Naive thymus-derived CD4-positive, alpha-beta T cell (primary cell): ENCODE data around the gene IFI6. TPM values are rescaled to one million over a fixed set of nuclear protein-coding genes. Genes with fewer than 3 reads are reported as not detected.

Source experiments
- ATAC-seq: fragments of 150-1000 bp; cut with Tn5 transposase; 2 replicates; pipeline ENCODE4 v1.10.0; 2021; ENCODE audit warnings: mild to moderate bottlenecking, moderate library complexity
- CTCF ChIA-PET: fragments of 350-600 bp; sonication (Branson Sonifier 250); formaldehyde crosslinking; loops from one replicate; lab custom pipeline; 2021; ENCODE audit warnings: antibody characterized with exemption; lab: Charles Lee
- POLR2A ChIA-PET: fragments of 350-600 bp; sonication (Branson Sonifier 250); formaldehyde crosslinking; loops from one replicate; lab custom pipeline; 2021; ENCODE audit warnings: antibody characterized with exemption, inconsistent platforms; lab: Charles Lee
- DNase-seq, 9 donors: peaks; one replicate each; pipeline versions ENCODE4 v3.0.0 to v3.0.0-alpha.2; 2020 to 2022; ENCODE audit warnings: mixed read lengths in 1 of 9
- H3K27ac ChIP-seq: one replicate; pipeline ENCODE4 v1.7.0; 2013; ENCODE audit warnings: mild to moderate bottlenecking, low read depth, low read length, moderate library complexity
- H3K27me3 ChIP-seq, 2 donors: one replicate each; pipeline ENCODE4 v1.7.0; 2013; ENCODE audit warnings: low read length in 2 of 2, mild to moderate bottlenecking in 2 of 2, moderate library complexity in 2 of 2; ENCODE audit not compliant: control insufficient read depth in 2 of 2, insufficient read depth in 2 of 2
- H3K36me3 ChIP-seq, 3 experiments: 1 replicate in 2 of 3; 2 replicates in 1 of 3; pipeline ENCODE4 v1.7.0; 2013; ENCODE audit warnings: low read length in 3 of 3, mild to moderate bottlenecking in 3 of 3, moderate library complexity in 1 of 3; ENCODE audit not compliant: insufficient read depth in 3 of 3, control insufficient read depth in 2 of 3
- H3K4me1 ChIP-seq, 2 donors: one replicate each; pipeline ENCODE4 v1.7.0; 2013; ENCODE audit warnings: low read length in 2 of 2, mild to moderate bottlenecking in 2 of 2, moderate library complexity in 1 of 2; ENCODE audit not compliant: control insufficient read depth in 2 of 2, insufficient read depth in 2 of 2
- H3K4me3 ChIP-seq: 2 replicates; pipeline ENCODE4 v1.7.0; 2013; ENCODE audit warnings: mild to moderate bottlenecking, low read length
- H3K9me3 ChIP-seq, 3 experiments: 1 replicate in 2 of 3; 2 replicates in 1 of 3; pipeline ENCODE4 v1.7.0; 2013; ENCODE audit warnings: low read length in 3 of 3; ENCODE audit not compliant: control insufficient read depth in 2 of 3
- H3K27ac Mint-ChIP-seq, 9 donors: one replicate each; pipeline ENCODE4 v1.8.0; 2020 to 2022; ENCODE audit warnings: mixed read lengths in 9 of 9, mild to moderate bottlenecking in 8 of 9, moderate library complexity in 5 of 9, inconsistent platforms in 2 of 9
- H3K27me3 Mint-ChIP-seq, 5 donors: one replicate each; pipeline ENCODE4 v1.8.0; 2021 to 2022; ENCODE audit warnings: mixed read lengths in 5 of 5, mild to moderate bottlenecking in 1 of 5
- H3K36me3 Mint-ChIP-seq, 5 donors: one replicate each; pipeline ENCODE4 v1.8.0; 2020 to 2022; ENCODE audit warnings: mixed read lengths in 5 of 5, mild to moderate bottlenecking in 3 of 5, inconsistent platforms in 1 of 5
- H3K4me1 Mint-ChIP-seq, 7 donors: one replicate each; pipeline ENCODE4 v1.8.0; 2020 to 2022; ENCODE audit warnings: mixed read lengths in 7 of 7, mild to moderate bottlenecking in 3 of 7, inconsistent platforms in 1 of 7
- H3K4me3 Mint-ChIP-seq, 10 donors: one replicate each; pipeline ENCODE4 v1.8.0; 2020 to 2022; ENCODE audit warnings: mild to moderate bottlenecking in 10 of 10, mixed read lengths in 10 of 10, moderate library complexity in 6 of 10, inconsistent platforms in 2 of 10
- H3K9me3 Mint-ChIP-seq, 11 donors: one replicate each; pipeline ENCODE4 v1.8.0; 2020 to 2022; ENCODE audit warnings: mixed read lengths in 11 of 11, mild to moderate bottlenecking in 4 of 11, inconsistent platforms in 1 of 11, moderate library complexity in 1 of 11
- intact Hi-C, 2 donors: fragments of 100-400 bp; cut with micrococcal nuclease; formaldehyde crosslinking; loops; one replicate each; pipeline ENCODE4 v1.15.1; 2023
- polyA plus RNA-seq, 2 donors: library from polyadenylated mRNA; unstranded; fragments of 300-500 nt; fragmentation: Illumina TruSeq; gene quantifications; one replicate each; pipeline ENCODE4 v1.2.3, GENCODE V29; 2021
- total RNA-seq, 6 experiments: library from RNA in 5 of 6; stranded (reverse) in 5 of 6; gene quantifications; 1 replicate in 5 of 6; 2 replicates in 1 of 6; pipeline ENCODE4 v1.2.3 and lab custom pipeline; 2021 to 2026

The IFI6 gene
- total RNA-seq: 100 to 1,000 TPM in 1 of 5 experiments, 10 to 100 TPM in 4; 24.7 to 266 (median 33.2) TPM
- 100 to 1,000 TPM; 166 to 186 TPM for polyA plus RNA-seq
- 9.3 reads per million, percentile 34 among the genes with 10 or more reads in this experiment for total RNA-seq (lab: John Stamatoyannopoulos, UW)

GRCh38 chr1:27671964-27672749 lies at the start of gene IFI6:
Gene IFI6, minus strand, starts transcription at chr1:27672192. Its CDS starts 2,878 bp downstream, at chr1:27669314.
- H3K4me3 Mint-ChIP-seq: peak within 1 kb of the TSS; percentile 89 to 98 (median 94)
- peak; percentile 94 for ATAC-seq
- peak; percentile 42 to 86 (median 81) for DNase-seq

GRCh38 chr1:27719286-27720251 lies 47.6 kb upstream of the IFI6 start:
- Mint-ChIP-seq H3K36me3 (peaks cover 4 to 6% (median 5%) of the 10 kb centered on the region in 5 donors), H3K4me3 (no peak overlapping the region), H3K9me3 (peaks cover 1 to 14% (median 11%) of the 10 kb centered on the region in 11 donors), H3K4me1 (peaks cover 0 to 2% (median 1%) of the 10 kb centered on the region in 7 donors), H3K27me3 (peaks cover 6 to 31% (median 17%) of the 10 kb centered on the region in 5 donors), H3K27ac (peak overlapping the region in 1 of 9 donors; percentile 28)
- H3K4me3 ChIP-seq: no peak overlapping the region
- H3K36me3 ChIP-seq: no peaks in the 10 kb centered on the region
- no peaks in the 10 kb centered on the region for H3K27me3 ChIP-seq
- POLR2A ChIA-PET: interaction anchor here (0.6 to 1.3 kb wide), 3 partner anchors 48 to 111 kb away, joined by 4 to 5 read pairs (median 5); partner anchors contain the start of gene IFI6
- no peak overlapping the region for H3K27ac ChIP-seq
- H3K9me3 ChIP-seq: no peaks in the 10 kb centered on the region
- CTCF ChIA-PET: interaction anchor here (1.6 kb wide), 1 partner anchor 50 kb away, joined by 7 read pairs; no protein-coding TSS in a partner anchor
- intact Hi-C loops: loop anchor here in 1 of 2 donors (1.0 kb wide), 1 partner anchor 50 kb away; no protein-coding TSS in a partner anchor
- ATAC-seq: peak; percentile 45
- peaks cover 0 to 2% of the 10 kb centered on the region in 2 donors for H3K4me1 ChIP-seq
- DNase-seq: peak in 4 of 9 donors; percentile 13 to 29 (median 14)

More at GRCh38 chr1:27671964-27672749, at the start of gene IFI6:
- H3K27ac ChIP-seq: peak within 1 kb of the TSS; percentile 87
- ChIA-PET CTCF (interaction anchor here (0.7 to 13.0 kb wide), 8 partner anchors 10 to 375 kb away, joined by 3 to 378 read pairs (median 4); partner anchors contain the start of genes AHDC1 and SYTL1), POLR2A (interaction anchor here (0.8 to 15.1 kb wide), 11 partner anchors 10 to 274 kb away, joined by 3 to 338 read pairs (median 4); partner anchors contain the start of genes AHDC1, FAM76A, PPP1R8 and STX12)
- no peaks in the 10 kb centered on the region for H3K9me3 ChIP-seq
- Mint-ChIP-seq H3K4me1 (peaks cover 16 to 43% (median 41%) of the 10 kb centered on the region in 7 donors), H3K27me3 (peaks cover 0 to 2% (median 0%) of the 10 kb centered on the region in 5 donors), H3K36me3 (peaks cover 0 to 13% (median 4%) of the 10 kb centered on the region in 5 donors), H3K9me3 (no peaks in the 10 kb centered on the region), H3K27ac (peak within 1 kb of the TSS; percentile 90 to 99 (median 94))
- intact Hi-C loops: loop anchor here (1.0 to 5.0 kb wide), 7 partner anchors 9 to 416 kb away; partner anchors contain the start of genes FAM76A (in 2 of the 2), PPP1R8 (in 2 of the 2), STX12 (in 2 of the 2) and EYA3 (in 1 of the 2)
- peaks cover 0 to 4% (median 0%) of the 10 kb centered on the region in 3 experiments for H3K36me3 ChIP-seq
- no peaks in the 10 kb centered on the region for H3K27me3 ChIP-seq
- peaks cover 21 to 23% of the 10 kb centered on the region in 2 donors for H3K4me1 ChIP-seq
- peak within 1 kb of the TSS; percentile 50 for H3K4me3 ChIP-seq

GRCh38 chr1:27716262-27716895 lies 44.4 kb upstream of the IFI6 start:
- CTCF ChIA-PET: interaction anchor here (0.6 kb wide), 2 partner anchors 47 to 55 kb away, joined by 3 read pairs; no protein-coding TSS in a partner anchor
- no peak overlapping the region for H3K4me3 Mint-ChIP-seq
- Histone ChIP-seq H3K36me3 (no peaks in the 10 kb centered on the region), H3K4me3 (no peak overlapping the region), H3K9me3 (no peaks in the 10 kb centered on the region), H3K27me3 (no peaks in the 10 kb centered on the region), H3K27ac (no peak overlapping the region), H3K4me1 (no peaks in the 10 kb centered on the region)
- intact Hi-C loops: no loop called here
- H3K9me3 Mint-ChIP-seq: peaks cover 1 to 14% (median 11%) of the 10 kb centered on the region in 11 donors
- H3K27me3 Mint-ChIP-seq: peaks cover 6 to 31% (median 17%) of the 10 kb centered on the region in 5 donors
- DNase-seq (no peak), ATAC-seq (no peak)
- peaks cover 0 to 7% (median 2%) of the 10 kb centered on the region in 7 donors for H3K4me1 Mint-ChIP-seq
- POLR2A ChIA-PET: no interaction called here
- peaks cover 4 to 6% (median 5%) of the 10 kb centered on the region in 5 donors for H3K36me3 Mint-ChIP-seq
- H3K27ac Mint-ChIP-seq: no peak overlapping the region

GRCh38 chr1:27713869-27714513 lies 42.0 kb upstream of the IFI6 start:
- ChIA-PET POLR2A (no interaction called here), CTCF (no interaction called here)
- Histone ChIP-seq H3K36me3 (no peaks in the 10 kb centered on the region), H3K27ac (no peak overlapping the region), H3K4me3 (no peak overlapping the region), H3K27me3 (no peaks in the 10 kb centered on the region), H3K4me1 (no peaks in the 10 kb centered on the region), H3K9me3 (no peaks in the 10 kb centered on the region)
- Mint-ChIP-seq H3K9me3 (peaks cover 1 to 14% (median 11%) of the 10 kb centered on the region in 11 donors), H3K27me3 (peaks cover 6 to 27% (median 17%) of the 10 kb centered on the region in 5 donors), H3K4me1 (peaks cover 0 to 7% (median 2%) of the 10 kb centered on the region in 7 donors), H3K27ac (no peak overlapping the region), H3K36me3 (peaks cover 4 to 6% (median 5%) of the 10 kb centered on the region in 5 donors), H3K4me3 (no peak overlapping the region)
- intact Hi-C loops: no loop called here
- no peak for ATAC-seq
- DNase-seq: no peak

- CTCF ChIA-PET: no interaction called here
- Mint-ChIP-seq H3K36me3 (peaks cover 4 to 9% (median 5%) of the 10 kb centered on the region in 5 donors), H3K4me3 (no peak overlapping the region), H3K27ac (no peak overlapping the region), H3K4me1 (peaks cover 0 to 7% (median 2%) of the 10 kb centered on the region in 7 donors), H3K9me3 (peaks cover 3 to 19% (median 11%) of the 10 kb centered on the region in 11 donors), H3K27me3 (peaks cover 6 to 27% (median 17%) of the 10 kb centered on the region in 5 donors)
- intact Hi-C loops: no loop called here
- ATAC-seq: no peak
- Histone ChIP-seq H3K27me3 (no peaks in the 10 kb centered on the region), H3K4me1 (no peaks in the 10 kb centered on the region), H3K36me3 (no peaks in the 10 kb centered on the region), H3K9me3 (no peaks in the 10 kb centered on the region), H3K4me3 (no peak overlapping the region), H3K27ac (no peak overlapping the region)
- POLR2A ChIA-PET: no interaction called here
- no peak for DNase-seq
Observed at GRCh38 chr1:27713139-27713725, 41.2 kb upstream of the IFI6 start.
